NB4 (cell line): ENCODE measurements around the gene UPF1.

Source experiments
- CTCF ChIP-seq: IDR thresholded peaks from one replicate; pipeline ENCODE4 v1.5.1; 2012; ENCODE audit warnings: low read depth, low read length
- MAX ChIP-seq: IDR thresholded peaks from 2 replicates; pipeline ENCODE4 v1.6.1; 2011; ENCODE audit warnings: low read depth, low read length
- MYC ChIP-seq: IDR thresholded peaks from 2 replicates; pipeline ENCODE4 v1.6.1; 2011; ENCODE audit warnings: low read depth, low read length
- POLR2A ChIP-seq: IDR thresholded peaks from 2 replicates; pipeline ENCODE4 v1.6.1; 2011; ENCODE audit warnings: mild to moderate bottlenecking; ENCODE audit not compliant: insufficient read length; ENCODE audit errors: extremely low read depth

GRCh38 chr19:18784786-18785120, 47.0 kb upstream of the UPF1 start:
- TF ChIP-seq CTCF: no peak
- TF ChIP-seq POLR2A: no peak
- TF ChIP-seq MAX: no peak
- no peak for TF ChIP-seq MYC
